Mesendoderm (in vitro differentiated cells): ENCODE data around the gene FLVCR2.

Experiments
- DNase-seq: peaks from one replicate; pipeline ENCODE4 v3.0.0; 2013
- H2AK5ac ChIP-seq: 2 replicates; pipeline ENCODE4 v1.6.1; 2013; ENCODE audit warnings: low read length, inconsistent platforms
- H2BK120ac ChIP-seq: 2 replicates; pipeline ENCODE4 v1.6.1; 2013; ENCODE audit warnings: low read depth, mild to moderate bottlenecking, low read length, moderate library complexity, mixed read lengths
- H2BK15ac ChIP-seq: replicated peaks from 2 replicates; pipeline ENCODE4 v1.6.1; 2013; ENCODE audit warnings: low read depth, mild to moderate bottlenecking, moderate library complexity
- H2BK5ac ChIP-seq: 2 replicates; pipeline ENCODE4 v1.6.1; 2013; ENCODE audit warnings: low read length, inconsistent platforms
- H3K18ac ChIP-seq: 2 replicates; pipeline ENCODE4 v1.6.1; 2013; ENCODE audit warnings: mild to moderate bottlenecking, low read length, mixed read lengths
- H3K23ac ChIP-seq: one replicate; pipeline ENCODE4 v1.6.1; 2013; ENCODE audit warnings: low read length
- H3K27ac ChIP-seq: 2 replicates; pipeline ENCODE4 v1.5.1; 2013; ENCODE audit warnings: low read depth, mild to moderate bottlenecking, inconsistent platforms, low read length, moderate library complexity
- H3K27me3 ChIP-seq: 2 replicates; pipeline ENCODE4 v1.6.1; 2013; ENCODE audit warnings: low read length, control low read depth, mild to moderate bottlenecking, inconsistent platforms; ENCODE audit not compliant: insufficient read depth, poor library complexity
- H3K36me3 ChIP-seq: 2 replicates; pipeline ENCODE4 v1.6.1; 2013; ENCODE audit warnings: low read length, inconsistent platforms; ENCODE audit not compliant: control insufficient read depth, insufficient read depth
- H3K4ac ChIP-seq: one replicate; pipeline ENCODE4 v1.6.1; 2013; ENCODE audit warnings: low read depth, mild to moderate bottlenecking, low read length, moderate library complexity
- H3K4me1 ChIP-seq: 2 replicates; pipeline ENCODE4 v1.6.1; 2013; ENCODE audit warnings: low read depth, low read length, inconsistent platforms; ENCODE audit not compliant: control insufficient read depth
- H3K4me2 ChIP-seq: 2 replicates; pipeline ENCODE4 v1.6.1; 2013; ENCODE audit warnings: low read length
- H3K4me3 ChIP-seq: 2 replicates; pipeline ENCODE4 v1.5.1; 2013; ENCODE audit warnings: mild to moderate bottlenecking, low read length
- H3K56ac ChIP-seq: one replicate; pipeline ENCODE4 v1.6.1; 2013; ENCODE audit warnings: low read length
- H3K79me1 ChIP-seq: 2 replicates; pipeline ENCODE4 v1.6.1; 2013; ENCODE audit warnings: low read length, inconsistent platforms
- H3K79me2 ChIP-seq: 2 replicates; pipeline ENCODE4 v1.6.1; 2013; ENCODE audit warnings: mild to moderate bottlenecking, low read length; ENCODE audit not compliant: control insufficient read depth, insufficient read depth
- H3K9ac ChIP-seq: 2 replicates; pipeline ENCODE4 v1.6.1; 2013; ENCODE audit warnings: low read length, inconsistent platforms
- H4K5ac ChIP-seq: one replicate; pipeline ENCODE4 v1.6.1; 2013; ENCODE audit warnings: low read length
- H4K8ac ChIP-seq: one replicate; pipeline ENCODE4 v1.6.1; 2013; ENCODE audit warnings: low read depth, mild to moderate bottlenecking, control low read depth, low read length, moderate library complexity
- WGBS: extraction: QIAGEN DNeasy Blood & Tissue Kit; methylation state at CpG from one replicate; pipeline ENCODE4 v1.1.7; 2013; ENCODE audit warnings: low lambda C conversion rate, missing lambda C conversion rate; ENCODE audit not compliant: insufficient coverage; ENCODE audit errors: extremely low coverage; 5-methylcytosine and 5-hydroxymethylcytosine counted together

FLVCR2 gene

GRCh38 chr14:75627406-75627805 lies 49.0 kb downstream of the FLVCR2 start:
- no CpG with 5 or more reads among the region's 4 CpGs for WGBS
- Histone ChIP-seq H3K9ac (no peak overlapping the region), H3K23ac (no peak overlapping the region)

GRCh38 chr14:75628816-75629215 lies 50.4 kb downstream of the FLVCR2 start:
- no peak for DNase-seq
- H3K18ac ChIP-seq = no peak overlapping the region
- no peak overlapping the region for H3K9ac ChIP-seq

More at GRCh38 chr14:75627406-75627805, 49.0 kb downstream of the FLVCR2 start:
- DNase-seq = no peak
- Histone ChIP-seq H3K4me3 (no peak overlapping the region), H3K4me1 (peaks cover 8% of the 10 kb centered on the region), H4K5ac (no peak overlapping the region), H3K79me1 (no peaks in the 10 kb centered on the region), H3K4me2 (no peak overlapping the region), H2BK5ac (no peak overlapping the region), H3K79me2 (no peaks in the 10 kb centered on the region), H4K8ac (no peak overlapping the region), H3K36me3 (no peaks in the 10 kb centered on the region), H2AK5ac (no peak overlapping the region), H3K56ac (no peak overlapping the region), H2BK15ac (no peak overlapping the region), H3K4ac (no peak overlapping the region), H3K27ac (no peak overlapping the region), H3K18ac (no peak overlapping the region), H3K27me3 (no peaks in the 10 kb centered on the region), H2BK120ac (no peak overlapping the region)

GRCh38 chr14:75630695-75631452 lies 52.5 kb downstream of the FLVCR2 start:
- H2AK5ac ChIP-seq = no peak overlapping the region
- peaks cover 8% of the 10 kb centered on the region for H3K4me1 ChIP-seq
- H3K27ac ChIP-seq = peak overlapping the region; percentile 28
- H3K18ac ChIP-seq = no peak overlapping the region
- H3K4ac ChIP-seq = no peak overlapping the region
- peak; percentile 85 for DNase-seq
- no peak overlapping the region for H4K5ac ChIP-seq
- no peak overlapping the region for H2BK15ac ChIP-seq
- no peaks in the 10 kb centered on the region for H3K36me3 ChIP-seq
- WGBS = no CpG with 5 or more reads among the region's 6 CpGs
- no peak overlapping the region for H3K9ac ChIP-seq
- no peaks in the 10 kb centered on the region for H3K79me2 ChIP-seq
- no peak overlapping the region for H2BK120ac ChIP-seq
- no peak overlapping the region for H3K4me2 ChIP-seq
- no peak overlapping the region for H3K23ac ChIP-seq
- no peak overlapping the region for H3K4me3 ChIP-seq
- no peak overlapping the region for H2BK5ac ChIP-seq
- no peaks in the 10 kb centered on the region for H3K27me3 ChIP-seq
- no peak overlapping the region for H4K8ac ChIP-seq
- H3K56ac ChIP-seq = no peak overlapping the region
- no peaks in the 10 kb centered on the region for H3K79me1 ChIP-seq

More at GRCh38 chr14:75628816-75629215, 50.4 kb downstream of the FLVCR2 start:
- no peak overlapping the region for H2BK15ac ChIP-seq
- H3K4me2 ChIP-seq = no peak overlapping the region
- no peaks in the 10 kb centered on the region for H3K27me3 ChIP-seq
- H3K79me2 ChIP-seq = no peaks in the 10 kb centered on the region
- H2AK5ac ChIP-seq = no peak overlapping the region
- H3K56ac ChIP-seq = no peak overlapping the region
- no peak overlapping the region for H3K4ac ChIP-seq
- no peaks in the 10 kb centered on the region for H3K36me3 ChIP-seq
- no peak overlapping the region for H2BK120ac ChIP-seq
- no peak overlapping the region for H3K27ac ChIP-seq
- no peak overlapping the region for H3K23ac ChIP-seq
- no peak overlapping the region for H2BK5ac ChIP-seq
- no peaks in the 10 kb centered on the region for H3K79me1 ChIP-seq
- WGBS = no CpG with 5 or more reads among the region's 3 CpGs
- H3K4me1 ChIP-seq = peaks cover 8% of the 10 kb centered on the region
- no peak overlapping the region for H3K4me3 ChIP-seq
- no peak overlapping the region for H4K5ac ChIP-seq
- no peak overlapping the region for H4K8ac ChIP-seq

GRCh38 chr14:75631453-75631831 lies 53.0 kb downstream of the FLVCR2 start:
- Histone ChIP-seq H3K79me1 (no peaks in the 10 kb centered on the region), H3K79me2 (no peaks in the 10 kb centered on the region), H2BK15ac (no peak overlapping the region), H3K27me3 (no peaks in the 10 kb centered on the region), H2BK120ac (no peak overlapping the region), H2AK5ac (no peak overlapping the region), H4K5ac (no peak overlapping the region), H3K9ac (no peak overlapping the region), H3K4me2 (no peak overlapping the region), H3K18ac (no peak overlapping the region), H3K4ac (no peak overlapping the region), H3K27ac (peak overlapping the region; percentile 28), H3K56ac (peak overlapping the region; percentile 19), H3K23ac (no peak overlapping the region), H2BK5ac (no peak overlapping the region), H3K4me3 (no peak overlapping the region), H3K36me3 (no peaks in the 10 kb centered on the region), H3K4me1 (peaks cover 8% of the 10 kb centered on the region), H4K8ac (no peak overlapping the region)
- peak; percentile 77 for DNase-seq
- WGBS = no CpG with 5 or more reads among the region's 5 CpGs

- Histone ChIP-seq H3K4me2 (no peak overlapping the region), H2BK120ac (no peak overlapping the region), H3K79me1 (no peaks in the 10 kb centered on the region), H3K27ac (no peak overlapping the region), H3K4me3 (no peak overlapping the region), H3K79me2 (no peaks in the 10 kb centered on the region), H4K8ac (no peak overlapping the region), H3K18ac (no peak overlapping the region), H3K56ac (no peak overlapping the region), H3K23ac (no peak overlapping the region), H3K27me3 (no peaks in the 10 kb centered on the region), H3K36me3 (no peaks in the 10 kb centered on the region), H3K9ac (no peak overlapping the region), H3K4me1 (peaks cover 8% of the 10 kb centered on the region), H2BK15ac (no peak overlapping the region), H2BK5ac (no peak overlapping the region), H3K4ac (no peak overlapping the region), H2AK5ac (no peak overlapping the region), H4K5ac (no peak overlapping the region)
- no CpG with 5 or more reads among the region's 5 CpGs for WGBS
- DNase-seq = peak; percentile 39
Observed at GRCh38 chr14:75634848-75635247, 56.4 kb downstream of the FLVCR2 start.
